Hepatic stellate cell (primary cell): Measurements from ENCODE around the gene CENPU.
"Not testable (repeated sequence)": the region's sequence is repeated elsewhere in the genome, so short reads cannot be mapped to it uniquely, and the experiment has no call there.

Experiments
- DNase-seq: peaks from one replicate; pipeline ENCODE4 v3.0.0; 2011; ENCODE audit warnings: low spot score

CENPU gene

GRCh38 chr4:184752496-184753275 lies 18.8 kb upstream of the CENPU start:
- DNase-seq, result no peak

- no peak for DNase-seq
These were observed 17.7 kb upstream of the CENPU start for GRCh38 chr4:184751585-184751956.

GRCh38 chr4:184750926-184751584 lies 17.2 kb upstream of the CENPU start:
- no peak for DNase-seq

- DNase-seq, result no peak
These were observed 14.4 kb upstream of the CENPU start for GRCh38 chr4:184748251-184748652.

- no peak for DNase-seq
These were observed 13.3 kb upstream of the CENPU start for GRCh38 chr4:184747034-184747830.

- peak; percentile 89 for DNase-seq
These were observed 12.2 kb upstream of the CENPU start for GRCh38 chr4:184745831-184746795.

GRCh38 chr4:184744236-184744635 lies 10.3 kb upstream of the CENPU start:
- DNase-seq, result no peak

GRCh38 chr4:184743650-184744049 lies 9.8 kb upstream of the CENPU start:
- DNase-seq, result no peak

- not testable (repeated sequence) for DNase-seq
These were observed 7.8 kb upstream of the CENPU start for GRCh38 chr4:184741651-184742050.

GRCh38 chr4:184740980-184741391 lies 7.1 kb upstream of the CENPU start:
- no peak for DNase-seq

GRCh38 chr4:184739575-184739974 lies 5.7 kb upstream of the CENPU start:
- DNase-seq, result not testable (repeated sequence)

GRCh38 chr4:184734758-184735157 lies 862 bp upstream of the CENPU start:
- no peak for DNase-seq

- no peak for DNase-seq
These were observed 1.8 kb downstream of the CENPU start for GRCh38 chr4:184732126-184732525.

- no peak for DNase-seq
These were observed 2.8 kb downstream of the CENPU start for GRCh38 chr4:184731056-184731455.

- DNase-seq, result no peak
These were observed 4.0 kb downstream of the CENPU start for GRCh38 chr4:184729946-184730345.

GRCh38 chr4:184728858-184729257 lies 5.0 kb downstream of the CENPU start:
- DNase-seq, result no peak

GRCh38 chr4:184727430-184727829 lies 6.5 kb downstream of the CENPU start:
- no peak for DNase-seq

GRCh38 chr4:184722798-184723197 lies 11.1 kb downstream of the CENPU start:
- no peak for DNase-seq

GRCh38 chr4:184721254-184721653 lies 12.6 kb downstream of the CENPU start:
- no peak for DNase-seq

- no peak for DNase-seq
These were observed 14.5 kb downstream of the CENPU start for GRCh38 chr4:184719407-184719806.

- DNase-seq, result no peak
These were observed 18.4 kb downstream of the CENPU start for GRCh38 chr4:184715526-184715925.

- no peak for DNase-seq
These were observed 20.0 kb downstream of the CENPU start for GRCh38 chr4:184713887-184714286.
